Measurements from ENCODE around the gene DNAI2. TPM values are rescaled to one million over a fixed set of nuclear protein-coding genes. Genes with fewer than 3 reads are reported as not detected.

Gene DNAI2
- total RNA-seq, 1 experiment from 2014 or later: not detected

DNA sequence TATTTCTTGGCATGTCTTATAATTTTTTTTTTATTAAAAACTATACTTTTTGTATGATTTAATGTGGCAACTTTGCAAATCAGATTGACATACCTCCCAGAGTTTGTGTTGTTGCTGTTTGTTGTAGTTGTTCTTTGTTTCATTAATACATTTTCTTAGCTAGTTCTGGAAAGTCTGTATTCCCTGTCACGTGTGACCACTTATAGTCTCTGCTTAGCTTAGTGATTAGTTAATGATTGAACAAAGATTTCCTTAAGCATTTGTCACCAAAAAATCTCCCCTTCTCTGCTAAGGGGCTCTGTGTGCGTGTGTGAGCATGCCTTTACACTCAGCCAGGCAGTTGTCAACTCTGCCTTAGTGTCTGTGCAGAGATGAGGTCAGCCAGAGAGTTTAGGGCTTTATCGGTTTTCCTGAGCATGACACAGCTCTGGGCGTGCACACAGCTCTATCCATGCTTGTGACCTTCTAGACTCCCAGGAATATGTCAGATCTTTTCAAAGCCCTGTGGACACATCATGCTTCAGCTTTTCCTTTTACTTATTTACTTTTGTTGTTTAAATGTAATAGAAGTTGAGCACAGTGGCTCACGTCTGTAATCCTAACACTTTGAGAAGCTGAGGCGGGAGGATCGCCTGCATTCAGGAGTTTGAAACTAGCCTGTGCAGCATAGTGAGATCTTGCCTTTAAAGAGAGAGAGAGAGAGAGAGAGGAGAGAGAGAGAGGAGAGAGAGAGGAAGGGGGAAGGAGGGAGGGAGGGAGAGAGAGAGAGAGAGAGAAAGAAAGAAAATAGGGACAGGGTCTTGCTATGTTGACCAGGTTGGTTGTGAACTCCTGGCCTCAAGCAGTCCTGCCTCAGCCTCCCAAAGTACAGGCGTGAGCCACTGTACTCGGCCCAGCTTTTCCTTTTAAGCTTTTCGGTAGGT is 21.9 kb downstream of the DNAI2 start:
- Histone ChIP-seq H3K4me2 (ENCODE audit: low read length) (peak overlapping the region; percentile 12; the same call in 1 of the 2 replicates), H3K27me3 (ENCODE audit: low read length) (no peaks in the 10 kb centered on the region), H2AFZ (ENCODE audit: low read length) (0 out of 2 replicates have a peak overlapping the region, but pooled peaks have one; percentile 29), H3K9ac (ENCODE audit: low read length) (no peak overlapping the region), H3K27ac (ENCODE audit: low read length) (0 out of 2 replicates have a peak overlapping the region, but pooled peaks have one; percentile 3), H3K79me2 (ENCODE audit: low read length) (no peaks in the 10 kb centered on the region), H3K9me3 (ENCODE audit: low read length) (no peaks in the 10 kb centered on the region), H4K20me1 (ENCODE audit: low read length) (no peaks in the 10 kb centered on the region), H3K36me3 (ENCODE audit: low read depth, low read length) (no peaks in the 10 kb centered on the region), H3K9me2 (replicated peaks; ENCODE audit: low read length) (no peaks in the 10 kb centered on the region), H3K4me3 (ENCODE audit: low read length) (no peak overlapping the region), H3F3A (ENCODE audit: low read length, unreplicated experiment) (no peaks in the 10 kb centered on the region), H3K4me1 (ENCODE audit: insufficient read depth, low read length) (peaks cover 21% of the 10 kb centered on the region)
- TF ChIP-seq, protein P1, sequence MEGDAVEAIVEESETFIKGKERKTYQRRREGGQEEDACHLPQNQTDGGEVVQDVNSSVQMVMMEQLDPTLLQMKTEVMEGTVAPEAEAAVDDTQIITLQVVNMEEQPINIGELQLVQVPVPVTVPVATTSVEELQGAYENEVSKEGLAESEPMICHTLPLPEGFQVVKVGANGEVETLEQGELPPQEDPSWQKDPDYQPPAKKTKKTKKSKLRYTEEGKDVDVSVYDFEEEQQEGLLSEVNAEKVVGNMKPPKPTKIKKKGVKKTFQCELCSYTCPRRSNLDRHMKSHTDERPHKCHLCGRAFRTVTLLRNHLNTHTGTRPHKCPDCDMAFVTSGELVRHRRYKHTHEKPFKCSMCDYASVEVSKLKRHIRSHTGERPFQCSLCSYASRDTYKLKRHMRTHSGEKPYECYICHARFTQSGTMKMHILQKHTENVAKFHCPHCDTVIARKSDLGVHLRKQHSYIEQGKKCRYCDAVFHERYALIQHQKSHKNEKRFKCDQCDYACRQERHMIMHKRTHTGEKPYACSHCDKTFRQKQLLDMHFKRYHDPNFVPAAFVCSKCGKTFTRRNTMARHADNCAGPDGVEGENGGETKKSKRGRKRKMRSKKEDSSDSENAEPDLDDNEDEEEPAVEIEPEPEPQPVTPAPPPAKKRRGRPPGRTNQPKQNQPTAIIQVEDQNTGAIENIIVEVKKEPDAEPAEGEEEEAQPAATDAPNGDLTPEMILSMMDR (conservative IDR thresholded peaks at IDR 0.05; ENCODE audit: low read depth, low read length): no peak
- no peak for TF ChIP-seq EZH2phosphoT487 (IDR thresholded peaks at IDR 0.05; ENCODE audit: borderline replicate concordance, low read length)
- TF ChIP-seq EZH2 (IDR thresholded peaks at IDR 0.05; ENCODE audit: low read length, unreplicated experiment): no peak
- DNase-seq (peak; percentile 63), ATAC-seq (peak; percentile 63)
- CTCF ChIA-PET: interaction anchor here (0.5 to 1.9 kb wide), 7 partner anchors 11 to 1238 kb away, joined by 3 to 25 read pairs (median 3); partner anchors contain the start of gene TTYH2
- POLR2A ChIA-PET (ENCODE audit: unreplicated experiment): interaction anchor here (0.9 kb wide), 1 partner anchor 83 kb away, joined by 24 read pairs; no protein-coding TSS in a partner anchor
- BruUV-seq (replicated peaks): no TSS peak
- intact Hi-C loops (cut with micrococcal nuclease): loop anchor here (1.0 kb wide), 1 partner anchor 86 kb away; no protein-coding TSS in a partner anchor

GRCh38 chr17:74296548-74296936 is 22.5 kb downstream of the DNAI2 start:
- Histone ChIP-seq H2AFZ (ENCODE audit: low read length) (0 out of 2 replicates have a peak overlapping the region, but pooled peaks have one; percentile 29), H3K4me2 (ENCODE audit: low read length) (0 out of 2 replicates have a peak overlapping the region, but pooled peaks have one; percentile 12)
- POLR2A ChIA-PET (ENCODE audit: unreplicated experiment): no interaction called here

More at GRCh38 chr17:74296548-74296936, 22.5 kb downstream of the DNAI2 start:
- Histone ChIP-seq H3K9ac (ENCODE audit: low read length) (no peak overlapping the region), H3K4me1 (ENCODE audit: insufficient read depth, low read length) (peaks cover 21% of the 10 kb centered on the region), H3K27me3 (ENCODE audit: low read length) (no peaks in the 10 kb centered on the region), H3K27ac (ENCODE audit: low read length) (no peak overlapping the region), H3K79me2 (ENCODE audit: low read length) (no peaks in the 10 kb centered on the region), H3K4me3 (ENCODE audit: low read length) (no peak overlapping the region), H3F3A (ENCODE audit: low read length, unreplicated experiment) (no peaks in the 10 kb centered on the region), H3K9me3 (ENCODE audit: low read length) (no peaks in the 10 kb centered on the region), H3K36me3 (ENCODE audit: low read depth, low read length) (no peaks in the 10 kb centered on the region), H3K9me2 (replicated peaks; ENCODE audit: low read length) (no peaks in the 10 kb centered on the region), H4K20me1 (ENCODE audit: low read length) (no peaks in the 10 kb centered on the region)
- CTCF ChIA-PET: interaction anchor here (0.6 to 1.9 kb wide), 5 partner anchors 11 to 1740 kb away, joined by 3 to 25 read pairs (median 3); partner anchors contain the start of gene TTYH2
- DNase-seq (peak; percentile 67), ATAC-seq (peak; percentile 68)
- no TSS peak for BruUV-seq (replicated peaks)
- intact Hi-C loops (cut with micrococcal nuclease): loop anchor here (1.0 kb wide), 1 partner anchor 86 kb away; no protein-coding TSS in a partner anchor
- TF ChIP-seq EZH2phosphoT487 (IDR thresholded peaks at IDR 0.05; ENCODE audit: borderline replicate concordance, low read length): no peak
- TF ChIP-seq, protein P1 (conservative IDR thresholded peaks at IDR 0.05; ENCODE audit: low read depth, low read length): peak; percentile 83
